Ascending aorta (tissue), 2 donors: ENCODE measurements around the gene FTSJ1. TPM values are rescaled to one million over a fixed set of nuclear protein-coding genes. Genes with fewer than 3 reads are reported as not detected.

Experiments
- DNase-seq, 2 donors: peaks; one replicate each; pipeline ENCODE4 v3.0.0-alpha.2; 2019; ENCODE audit warnings: low spot score in 2 of 2
- H3K27ac ChIP-seq, 2 donors: fragments of 200-600 bp; sonication (generic); one replicate each; pipeline ENCODE4 v1.5.1; 2016 to 2017; ENCODE audit warnings: mild to moderate bottlenecking in 1 of 2
- H3K27me3 ChIP-seq: fragments of 200-600 bp; sonication (generic); one replicate; pipeline ENCODE4 v1.5.1; 2017
- H3K36me3 ChIP-seq, 2 donors: fragments of 200-600 bp; sonication (generic); one replicate each; pipeline ENCODE4 v1.5.1; 2016
- H3K4me1 ChIP-seq, 2 donors: fragments of 200-600 bp; sonication (generic); one replicate each; pipeline ENCODE4 v1.5.1; 2016 to 2017; ENCODE audit warnings: mild to moderate bottlenecking in 1 of 2
- H3K4me3 ChIP-seq, 2 donors: fragments of 200-600 bp; sonication (generic); one replicate each; pipeline ENCODE4 v1.5.1; 2016 to 2017; ENCODE audit warnings: mild to moderate bottlenecking in 1 of 2
- H3K9me3 ChIP-seq, 2 donors: fragments of 200-600 bp; sonication (generic); one replicate each; pipeline ENCODE4 v1.5.1; 2016
- CTCF ChIP-seq, 3 experiments: fragments of 200-600 bp in 2 of 3; fragments of 450-650 bp in 1 of 3; sonication (generic) in 2 of 3; IDR thresholded peaks; one replicate each; pipeline ENCODE4 v1.5.1; 2016 to 2019; ENCODE audit warnings: antibody characterized with exemption in 3 of 3, mild to moderate bottlenecking in 1 of 3, moderate library complexity in 1 of 3
- intact Hi-C: fragments of 100-400 bp; cut with DNase I; formaldehyde crosslinking; loops from one replicate; pipeline ENCODE4 v1.15.1; 2023
- total RNA-seq: library from RNA; depleted of rRNA; stranded (reverse); fragments of >200 nt; gene quantifications from one replicate; pipeline ENCODE4 v1.1.0, GENCODE V29; 2016

The FTSJ1 gene
- total RNA-seq, 1 donor from 2014 or later: 159 TPM

- H3K9me3 ChIP-seq: no peaks in the 10 kb centered on the region
- intact Hi-C loops: no loop called here
- H3K36me3 ChIP-seq: peaks cover 6 to 9% of the 10 kb centered on the region in 2 donors
- TF ChIP-seq CTCF (IDR thresholded peaks at IDR 0.05): no peak
- no peaks in the 10 kb centered on the region for H3K4me1 ChIP-seq
- H3K27me3 ChIP-seq: no peaks in the 10 kb centered on the region
- H3K4me3 ChIP-seq: no peak overlapping the region
- H3K27ac ChIP-seq: no peak overlapping the region
- no peak for DNase-seq
These were observed 6.5 kb downstream of the FTSJ1 start for GRCh38 chrX:48482526-48482925.

- H3K9me3 ChIP-seq: no peaks in the 10 kb centered on the region
- H3K27me3 ChIP-seq: no peaks in the 10 kb centered on the region
- intact Hi-C loops: no loop called here
- peaks cover 1 to 6% of the 10 kb centered on the region in 2 donors for H3K36me3 ChIP-seq
- H3K27ac ChIP-seq: no peak overlapping the region
- no peaks in the 10 kb centered on the region for H3K4me1 ChIP-seq
- TF ChIP-seq CTCF (IDR thresholded peaks at IDR 0.05): no peak
- no peak overlapping the region for H3K4me3 ChIP-seq
- no peak for DNase-seq
These were observed 11.4 kb downstream of the FTSJ1 start for GRCh38 chrX:48487362-48487798.

DNA sequence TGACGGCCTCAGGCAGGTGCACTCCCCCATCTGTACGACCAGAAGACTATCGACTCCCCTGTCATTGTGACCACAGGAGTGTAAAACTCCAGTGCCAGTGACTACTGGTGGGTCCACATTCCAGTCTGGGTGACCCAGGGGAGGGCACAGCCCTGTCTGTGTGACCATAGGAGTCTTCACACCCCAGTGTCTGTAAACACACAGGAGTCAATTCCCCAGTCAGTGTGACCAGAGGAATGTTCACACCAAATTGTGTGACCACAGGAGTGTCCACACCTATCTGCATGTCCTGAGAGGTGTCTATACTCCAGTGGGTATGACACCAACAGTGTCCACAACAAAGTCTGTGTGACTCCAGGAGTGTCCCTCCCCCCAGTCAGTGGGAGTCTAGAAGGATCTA is 12.0 kb downstream of the FTSJ1 start:
- Histone ChIP-seq H3K27ac (no peak overlapping the region), H3K36me3 (peaks cover 0 to 3% of the 10 kb centered on the region in 2 donors), H3K4me3 (no peak overlapping the region), H3K27me3 (no peaks in the 10 kb centered on the region), H3K9me3 (no peaks in the 10 kb centered on the region), H3K4me1 (no peaks in the 10 kb centered on the region)
- intact Hi-C loops: no loop called here
- no peak for TF ChIP-seq CTCF (IDR thresholded peaks at IDR 0.05)
- DNase-seq: no peak

DNA sequence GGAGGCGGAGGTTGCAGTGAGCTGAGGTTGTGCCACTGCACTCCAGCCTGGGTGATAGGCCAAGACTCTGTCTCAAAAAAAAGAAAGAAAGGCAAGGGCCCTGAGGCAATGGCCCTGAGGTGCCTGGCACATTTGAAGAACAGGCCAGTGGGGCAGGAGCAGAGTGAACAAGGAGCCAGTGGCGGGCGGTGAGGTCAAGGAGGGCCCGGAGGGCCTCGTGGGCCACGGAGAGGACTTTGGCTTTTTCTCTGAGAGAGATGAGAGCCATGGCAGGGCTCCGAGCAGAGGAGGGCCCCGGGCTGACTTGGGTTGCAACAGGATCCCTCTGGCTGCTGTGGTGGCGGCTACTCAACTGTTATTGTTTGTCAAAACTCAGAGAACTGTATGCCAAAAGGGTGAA is 13.3 kb downstream of the FTSJ1 start:
- Histone ChIP-seq H3K4me3 (no peak overlapping the region), H3K36me3 (no peaks in the 10 kb centered on the region), H3K27ac (no peak overlapping the region), H3K9me3 (no peaks in the 10 kb centered on the region), H3K27me3 (no peaks in the 10 kb centered on the region), H3K4me1 (no peaks in the 10 kb centered on the region)
- no peak for TF ChIP-seq CTCF (IDR thresholded peaks at IDR 0.05)
- intact Hi-C loops: no loop called here
- DNase-seq: no peak

DNA sequence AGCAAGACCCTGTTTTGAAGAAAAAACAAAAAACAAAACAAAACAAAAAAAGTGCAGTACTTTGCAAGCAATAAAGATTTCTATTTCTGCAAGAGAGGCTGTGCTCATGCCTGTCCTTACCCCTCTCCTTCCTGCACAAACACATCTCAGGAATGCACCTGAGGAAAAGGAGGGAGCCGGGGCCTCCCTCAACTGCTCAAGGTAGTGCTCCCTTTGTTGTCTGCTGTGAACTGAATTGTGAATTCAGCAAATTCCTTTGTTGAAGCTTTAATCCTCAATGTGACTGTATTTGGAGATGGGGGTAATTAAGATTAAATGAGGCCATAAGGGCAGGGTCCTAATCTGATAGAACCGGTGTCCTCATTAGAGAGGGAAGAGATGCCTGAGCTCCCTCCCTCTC is 13.9 kb downstream of the FTSJ1 start:
- Histone ChIP-seq H3K4me3 (no peak overlapping the region), H3K4me1 (no peaks in the 10 kb centered on the region), H3K9me3 (no peaks in the 10 kb centered on the region), H3K36me3 (no peaks in the 10 kb centered on the region), H3K27me3 (no peaks in the 10 kb centered on the region), H3K27ac (no peak overlapping the region)
- no peak for TF ChIP-seq CTCF (IDR thresholded peaks at IDR 0.05)
- DNase-seq: no peak
- intact Hi-C loops: no loop called here

DNA sequence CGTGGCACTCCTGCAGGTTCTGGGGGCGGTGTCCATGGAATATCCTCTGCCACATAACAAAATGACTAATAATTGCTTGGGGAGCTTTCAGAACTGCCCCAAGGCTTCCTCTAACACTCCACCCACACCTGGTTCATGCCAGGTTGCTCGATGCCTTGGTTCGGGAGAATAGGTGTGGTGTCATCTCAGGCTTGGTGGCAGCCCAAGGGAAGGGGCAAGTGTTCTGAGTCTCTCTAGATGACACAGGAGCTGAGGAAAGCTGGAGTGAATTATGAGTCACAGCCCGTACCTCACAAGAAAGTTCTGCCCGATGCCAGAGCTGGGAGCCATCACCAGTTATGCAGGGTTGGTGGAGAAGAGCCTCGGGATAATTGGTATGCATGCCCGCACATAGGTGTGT is 14.7 kb downstream of the FTSJ1 start:
- H3K9me3 ChIP-seq: no peaks in the 10 kb centered on the region
- H3K27ac ChIP-seq: no peak overlapping the region
- H3K4me1 ChIP-seq: no peaks in the 10 kb centered on the region
- intact Hi-C loops: no loop called here
- H3K36me3 ChIP-seq: no peaks in the 10 kb centered on the region
- no peaks in the 10 kb centered on the region for H3K27me3 ChIP-seq
- DNase-seq: no peak
- no peak overlapping the region for H3K4me3 ChIP-seq
- no peak for TF ChIP-seq CTCF (IDR thresholded peaks at IDR 0.05)
